H9 (cell line): ENCODE data around the gene PDCD4. TPM values are rescaled to one million over a fixed set of nuclear protein-coding genes. Genes with fewer than 3 reads are reported as not detected.

Experiments
- DNase-seq: peaks from one replicate; pipeline ENCODE4 v3.0.0-alpha.2; 2017
- H2AFZ ChIP-seq: one replicate; pipeline ENCODE4 v1.6.1; 2013; ENCODE audit warnings: mild to moderate bottlenecking, low read length, control low read depth, moderate library complexity
- H2AK5ac ChIP-seq: 2 replicates; pipeline ENCODE4 v1.6.1; 2013; ENCODE audit warnings: low read length, control low read depth, mixed read lengths; ENCODE audit not compliant: insufficient read length
- H2BK120ac ChIP-seq: one replicate; pipeline ENCODE4 v1.6.1; 2013; ENCODE audit warnings: low read depth, mild to moderate bottlenecking, low read length, control low read depth, inconsistent platforms; ENCODE audit not compliant: poor library complexity, severe bottlenecking
- H2BK12ac ChIP-seq: 2 replicates; pipeline ENCODE4 v1.6.1; 2013; ENCODE audit warnings: low read length, control low read depth, mixed read lengths, low read depth; ENCODE audit not compliant: insufficient read length
- H2BK15ac ChIP-seq: 2 replicates; pipeline ENCODE4 v1.6.1; 2013; ENCODE audit warnings: low read depth, low read length, control low read depth
- H2BK20ac ChIP-seq: one replicate; pipeline ENCODE4 v1.6.1; 2013; ENCODE audit warnings: low read depth, mild to moderate bottlenecking, low read length, control low read depth, inconsistent platforms; ENCODE audit not compliant: poor library complexity, severe bottlenecking
- H2BK5ac ChIP-seq: 2 replicates; pipeline ENCODE4 v1.6.1; 2013; ENCODE audit warnings: low read length, control low read depth, mixed read lengths; ENCODE audit not compliant: insufficient read length
- H3K14ac ChIP-seq: 2 replicates; pipeline ENCODE4 v1.6.1; 2013; ENCODE audit warnings: low read length, control low read depth; ENCODE audit not compliant: insufficient read depth
- H3K18ac ChIP-seq: 2 replicates; pipeline ENCODE4 v1.6.1; 2013; ENCODE audit warnings: low read depth, mild to moderate bottlenecking, mixed read lengths, low read length, control low read depth; ENCODE audit not compliant: insufficient read length
- H3K23ac ChIP-seq: 2 replicates; pipeline ENCODE4 v1.6.1; 2013; ENCODE audit warnings: low read length, control low read depth, mixed read lengths, low read depth; ENCODE audit not compliant: insufficient read length
- H3K23me2 ChIP-seq: 2 replicates; pipeline ENCODE4 v1.6.1; 2013; ENCODE audit warnings: low read depth, mild to moderate bottlenecking, mixed read lengths, low read length, control low read depth; ENCODE audit not compliant: insufficient read length, poor library complexity, severe bottlenecking
- H3K27ac ChIP-seq: 2 replicates; pipeline ENCODE4 v1.5.1; 2013; ENCODE audit warnings: low read length, control low read depth, mixed read lengths, low read depth; ENCODE audit not compliant: insufficient read length
- H3K27me3 ChIP-seq: 2 replicates; pipeline ENCODE4 v1.6.1; 2013; ENCODE audit warnings: low read length, control low read depth, inconsistent platforms; ENCODE audit not compliant: insufficient read depth
- H3K4ac ChIP-seq: 2 replicates; pipeline ENCODE4 v1.6.1; 2013; ENCODE audit warnings: low read depth, mild to moderate bottlenecking, control low read depth, inconsistent platforms, low read length, moderate library complexity
- H3K4me1 ChIP-seq: 2 replicates; pipeline ENCODE4 v1.6.1; 2013; ENCODE audit warnings: low read length, control low read depth, inconsistent platforms; ENCODE audit not compliant: insufficient read depth
- H3K4me2 ChIP-seq: 2 replicates; pipeline ENCODE4 v1.6.1; 2013; ENCODE audit warnings: low read length, control low read depth, mixed read lengths; ENCODE audit not compliant: insufficient read length, insufficient read depth
- H3K56ac ChIP-seq: 2 replicates; pipeline ENCODE4 v1.6.1; 2013; ENCODE audit warnings: low read depth, mild to moderate bottlenecking, mixed read lengths, low read length, control low read depth; ENCODE audit not compliant: insufficient read length
- H3K79me1 ChIP-seq: 2 replicates; pipeline ENCODE4 v1.6.1; 2013; ENCODE audit warnings: low read depth, mild to moderate bottlenecking, moderate library complexity, low read length, control low read depth, inconsistent platforms; ENCODE audit not compliant: insufficient read depth, poor library complexity, severe bottlenecking
- H3K79me2 ChIP-seq: 2 replicates; pipeline ENCODE4 v1.6.1; 2013; ENCODE audit warnings: low read length, control low read depth, inconsistent platforms; ENCODE audit not compliant: insufficient read depth
- H3K9ac ChIP-seq: 2 replicates; pipeline ENCODE4 v1.6.1; 2013; ENCODE audit warnings: low read length, control low read depth, mixed read lengths; ENCODE audit not compliant: insufficient read length; ENCODE audit errors: extremely low read depth
- H3K9me3 ChIP-seq: one replicate; pipeline ENCODE4 v1.6.1; 2013; ENCODE audit warnings: low read depth, low read length, inconsistent platforms; ENCODE audit not compliant: control insufficient read depth
- H3T11ph ChIP-seq: one replicate; pipeline ENCODE4 v1.6.1; 2013; ENCODE audit warnings: mild to moderate bottlenecking, low read length, control low read depth, inconsistent platforms
- H4K20me1 ChIP-seq: one replicate; pipeline ENCODE4 v1.6.1; 2013; ENCODE audit not compliant: control insufficient read depth, insufficient read length, insufficient read depth
- H4K5ac ChIP-seq: 2 replicates; pipeline ENCODE4 v1.6.1; 2013; ENCODE audit warnings: low read depth, mild to moderate bottlenecking, mixed read lengths, low read length, control low read depth; ENCODE audit not compliant: insufficient read length
- H4K8ac ChIP-seq: replicated peaks from 2 replicates; pipeline ENCODE4 v1.6.1; 2013; ENCODE audit warnings: low read length, control low read depth, mixed read lengths, low read depth; ENCODE audit not compliant: insufficient read length
- H4K91ac ChIP-seq: 2 replicates; pipeline ENCODE4 v1.6.1; 2013; ENCODE audit warnings: low read depth, mild to moderate bottlenecking, moderate library complexity, mixed read lengths, low read length, control low read depth; ENCODE audit not compliant: insufficient read length
- H3K27ac Mint-ChIP-seq, 3 experiments: 2 replicates in 2 of 3; 3 replicates in 1 of 3; pipeline ENCODE4 v1.8.0; 2020 to 2021; ENCODE audit warnings: mixed read lengths in 3 of 3, mild to moderate bottlenecking in 1 of 3, moderate library complexity in 1 of 3
- H3K27me3 Mint-ChIP-seq: 2 replicates; pipeline ENCODE4 v1.8.0; 2021; ENCODE audit warnings: low read depth, mild to moderate bottlenecking, moderate library complexity, mixed read lengths
- H3K36me3 Mint-ChIP-seq, 3 experiments: 2 replicates in 2 of 3; 3 replicates in 1 of 3; pipeline ENCODE4 v1.8.0; 2020 to 2021; ENCODE audit warnings: low read depth in 3 of 3, mixed read lengths in 3 of 3; ENCODE audit not compliant: insufficient read depth in 1 of 3
- H3K4me1 Mint-ChIP-seq, 2 experiments: 2 replicates each; pipeline ENCODE4 v1.8.0; 2020; ENCODE audit warnings: mixed read lengths in 2 of 2
- H3K4me3 Mint-ChIP-seq, 2 experiments: 2 replicates in 1 of 2; 3 replicates in 1 of 2; pipeline ENCODE4 v1.8.0; 2020 to 2021; ENCODE audit warnings: mild to moderate bottlenecking in 2 of 2, mixed read lengths in 2 of 2, moderate library complexity in 1 of 2
- H3K9me3 Mint-ChIP-seq, 2 experiments: 2 replicates in 1 of 2; 3 replicates in 1 of 2; pipeline ENCODE4 v1.8.0; 2020; ENCODE audit warnings: mild to moderate bottlenecking in 2 of 2, mixed read lengths in 2 of 2, moderate library complexity in 1 of 2
- CTCF ChIP-seq: fragments of 200-600 bp; sonication (generic); conservative IDR thresholded peaks from 3 replicates; pipeline ENCODE4 v1.8.0; 2021; ENCODE audit warnings: antibody characterized with exemption, mild to moderate bottlenecking
- total RNA-seq: library from RNA; stranded (reverse); gene quantifications from 2 replicates; pipeline ENCODE4 v1.2.1, GENCODE V29; 2021

PDCD4 gene
- total RNA-seq, 1 experiment from 2014 or later = 29.3 TPM

DNA sequence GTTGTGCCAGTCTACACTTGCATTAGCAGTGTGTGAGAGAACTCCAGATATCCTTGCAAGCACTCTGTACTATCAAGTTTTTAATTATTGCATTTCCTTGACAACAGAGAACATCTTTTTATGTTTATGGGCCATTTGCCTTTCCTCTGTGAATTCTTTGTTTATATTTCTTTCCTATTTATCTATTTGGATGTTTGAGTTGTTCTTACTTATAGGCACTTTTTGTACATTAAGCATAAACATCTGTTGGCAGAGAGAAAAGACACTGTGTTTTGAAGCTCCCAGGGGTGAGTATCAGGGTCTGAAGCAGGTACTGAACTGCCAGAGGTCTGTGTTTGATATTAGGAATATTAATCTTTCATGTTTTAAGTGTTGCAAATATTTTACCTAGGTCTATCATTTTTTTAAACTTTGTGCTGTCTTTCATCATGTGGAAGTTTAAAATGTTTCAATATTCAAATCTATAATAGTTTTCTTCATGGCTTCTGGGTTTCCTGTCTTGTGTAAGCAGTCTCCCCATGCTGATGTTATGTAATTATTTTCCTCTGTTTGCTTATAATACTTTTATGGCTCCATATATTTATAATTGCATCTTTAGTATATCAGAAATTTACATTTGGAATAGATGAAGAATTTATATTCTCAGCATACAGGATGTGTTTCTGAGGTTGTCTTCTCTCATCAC, 17.7 kb upstream of the PDCD4 start:
- Histone ChIP-seq H4K8ac (no peak overlapping the region), H2AFZ (no peak overlapping the region), H3K9me3 (no peaks in the 10 kb centered on the region), H3K27me3 (no peaks in the 10 kb centered on the region), H2BK15ac (no peak overlapping the region), H3K4me2 (no peak overlapping the region), H2BK20ac (no peak overlapping the region), H3K23ac (no peak overlapping the region), H3K4ac (no peak overlapping the region), H3K9ac (no peak overlapping the region), H3K14ac (no peak overlapping the region), H3K79me1 (no peaks in the 10 kb centered on the region), H2BK5ac (no peak overlapping the region), H2BK12ac (no peak overlapping the region), H3K27ac (no peak overlapping the region), H4K91ac (no peak overlapping the region), H3K4me1 (no peaks in the 10 kb centered on the region), H4K20me1 (no peaks in the 10 kb centered on the region), H3K18ac (no peak overlapping the region), H3K56ac (no peak overlapping the region), H2AK5ac (no peak overlapping the region), H2BK120ac (no peak overlapping the region), H4K5ac (no peak overlapping the region), H3K79me2 (no peaks in the 10 kb centered on the region), H3T11ph (no peak overlapping the region), H3K23me2 (no peaks in the 10 kb centered on the region)
- H3K9me3 Mint-ChIP-seq = 0 out of 5 replicates have a peak, but pooled peaks cover 0 to 2% of the 10 kb centered on the region in 2 experiments
- no peak for DNase-seq
- H3K4me1 Mint-ChIP-seq = peaks cover 4 to 7% of the 10 kb centered on the region in 2 experiments
- H3K27me3 Mint-ChIP-seq = peaks cover 2% of the 10 kb centered on the region; the same call in 1 of the 2 replicates
- no peak overlapping the region for H3K4me3 Mint-ChIP-seq
- H3K27ac Mint-ChIP-seq = no peak overlapping the region
- no peaks in the 10 kb centered on the region for H3K36me3 Mint-ChIP-seq
- no peak for TF ChIP-seq CTCF
